D721Med (cell line): ENCODE results near the gene PCIF1.

Experiments used
- DNase-seq: peaks from one replicate; pipeline ENCODE4 v3.0.0; 2011; ENCODE audit warnings: low spot score; ENCODE audit not compliant: insufficient read length
- FAIRE-seq: peaks from 2 replicates; lab custom pipeline; 2011; peaks lifted over from hg19 to GRCh38; lab: Jason Lieb, UNC
- TF ChIP-seq, protein P1 (sequence below): IDR thresholded peaks from 2 replicates; pipeline ENCODE4 v1.5.1; 2012; ENCODE audit warnings: mild to moderate bottlenecking, control low read depth; ENCODE audit not compliant: insufficient read depth; ENCODE audit errors: missing control alignments

The PCIF1 gene

DNA sequence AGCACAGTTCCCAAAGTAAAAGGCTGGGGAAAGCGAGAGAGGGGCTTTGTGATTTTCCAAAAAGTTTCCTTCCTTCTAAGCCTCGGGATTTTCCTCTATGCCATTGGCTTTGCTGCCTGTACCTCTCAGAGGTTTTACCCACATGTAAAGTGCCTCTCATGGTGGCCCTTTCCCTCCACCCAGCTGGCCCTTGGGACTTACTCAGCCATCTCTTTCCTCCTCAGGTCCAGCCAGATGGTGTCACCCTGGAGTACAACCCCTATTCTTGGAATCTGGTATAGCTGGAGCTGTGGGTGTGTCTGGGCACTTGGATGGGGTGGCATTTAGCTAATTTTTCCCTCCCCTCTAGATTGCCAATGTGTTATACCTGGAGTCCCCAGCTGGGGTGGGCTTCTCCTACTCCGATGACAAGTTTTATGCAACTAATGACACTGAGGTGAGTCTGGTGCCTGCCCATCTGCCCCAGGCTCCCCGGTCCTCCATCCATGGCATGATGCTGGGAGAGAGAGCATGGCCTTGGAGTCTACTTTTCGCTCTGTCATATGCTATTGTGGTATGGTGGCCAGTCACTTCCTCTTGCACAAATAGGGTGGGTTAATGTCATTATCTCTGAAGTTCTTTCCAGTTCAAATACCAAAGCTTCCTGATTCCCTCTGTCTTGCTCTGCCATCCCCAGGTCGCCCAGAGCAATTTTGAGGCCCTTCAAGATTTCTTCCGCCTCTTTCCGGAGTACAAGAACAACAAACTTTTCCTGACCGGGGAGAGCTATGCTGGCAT is 42.2 kb upstream of the PCIF1 start:
- no peak for DNase-seq
- TF ChIP-seq, protein P1, sequence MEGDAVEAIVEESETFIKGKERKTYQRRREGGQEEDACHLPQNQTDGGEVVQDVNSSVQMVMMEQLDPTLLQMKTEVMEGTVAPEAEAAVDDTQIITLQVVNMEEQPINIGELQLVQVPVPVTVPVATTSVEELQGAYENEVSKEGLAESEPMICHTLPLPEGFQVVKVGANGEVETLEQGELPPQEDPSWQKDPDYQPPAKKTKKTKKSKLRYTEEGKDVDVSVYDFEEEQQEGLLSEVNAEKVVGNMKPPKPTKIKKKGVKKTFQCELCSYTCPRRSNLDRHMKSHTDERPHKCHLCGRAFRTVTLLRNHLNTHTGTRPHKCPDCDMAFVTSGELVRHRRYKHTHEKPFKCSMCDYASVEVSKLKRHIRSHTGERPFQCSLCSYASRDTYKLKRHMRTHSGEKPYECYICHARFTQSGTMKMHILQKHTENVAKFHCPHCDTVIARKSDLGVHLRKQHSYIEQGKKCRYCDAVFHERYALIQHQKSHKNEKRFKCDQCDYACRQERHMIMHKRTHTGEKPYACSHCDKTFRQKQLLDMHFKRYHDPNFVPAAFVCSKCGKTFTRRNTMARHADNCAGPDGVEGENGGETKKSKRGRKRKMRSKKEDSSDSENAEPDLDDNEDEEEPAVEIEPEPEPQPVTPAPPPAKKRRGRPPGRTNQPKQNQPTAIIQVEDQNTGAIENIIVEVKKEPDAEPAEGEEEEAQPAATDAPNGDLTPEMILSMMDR: no peak
- no peak for FAIRE-seq

DNA sequence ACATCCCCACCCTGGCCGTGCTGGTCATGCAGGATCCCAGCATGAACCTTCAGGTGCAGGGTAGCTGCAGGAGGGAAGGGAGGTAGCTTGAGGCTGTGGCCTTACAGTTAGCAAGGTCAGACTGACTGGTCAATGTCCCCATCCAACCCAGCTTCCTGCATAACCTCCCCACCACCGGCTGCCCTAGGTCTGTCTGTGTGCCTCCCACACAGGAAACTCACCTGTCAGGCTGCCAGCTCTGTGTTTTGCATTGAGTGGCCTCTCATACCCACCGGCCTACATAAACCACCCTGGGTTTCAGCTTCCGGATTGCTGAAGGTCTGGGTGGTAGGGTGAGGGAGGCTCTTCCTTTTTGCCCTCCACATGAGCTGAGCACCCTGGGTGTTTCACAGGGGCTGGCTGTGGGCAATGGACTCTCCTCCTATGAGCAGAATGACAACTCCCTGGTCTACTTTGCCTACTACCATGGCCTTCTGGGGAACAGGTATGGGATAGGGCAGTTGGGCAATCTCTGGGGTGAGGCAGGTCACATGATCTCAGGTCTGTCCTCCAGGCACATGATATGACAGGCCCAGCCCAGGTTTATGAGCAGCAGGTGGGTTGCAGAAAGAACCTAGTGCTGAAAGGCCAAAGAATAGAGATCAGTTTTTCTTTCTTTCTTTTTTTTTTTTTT is 41.5 kb upstream of the PCIF1 start:
- TF ChIP-seq, protein P1: no peak
- no peak for DNase-seq
- no peak for FAIRE-seq

DNA sequence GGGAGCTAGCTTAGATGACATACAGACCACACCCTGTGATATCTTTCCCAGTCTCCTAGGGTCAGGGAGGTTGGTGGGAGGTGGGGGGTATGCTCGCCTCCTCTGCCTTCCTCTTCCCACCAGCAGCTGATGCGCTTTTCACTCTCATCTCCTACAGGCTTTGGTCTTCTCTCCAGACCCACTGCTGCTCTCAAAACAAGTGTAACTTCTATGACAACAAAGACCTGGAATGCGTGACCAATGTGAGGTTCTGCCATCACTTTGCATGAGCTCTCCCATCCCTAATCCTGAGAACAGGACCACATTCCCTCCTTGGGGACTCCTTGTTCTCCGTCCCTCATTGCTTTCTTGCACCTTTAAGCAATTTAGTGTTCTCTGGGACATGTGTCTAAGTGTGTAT is 40.7 kb upstream of the PCIF1 start:
- no peak for FAIRE-seq
- DNase-seq: no peak
- TF ChIP-seq, protein P1: no peak

DNA sequence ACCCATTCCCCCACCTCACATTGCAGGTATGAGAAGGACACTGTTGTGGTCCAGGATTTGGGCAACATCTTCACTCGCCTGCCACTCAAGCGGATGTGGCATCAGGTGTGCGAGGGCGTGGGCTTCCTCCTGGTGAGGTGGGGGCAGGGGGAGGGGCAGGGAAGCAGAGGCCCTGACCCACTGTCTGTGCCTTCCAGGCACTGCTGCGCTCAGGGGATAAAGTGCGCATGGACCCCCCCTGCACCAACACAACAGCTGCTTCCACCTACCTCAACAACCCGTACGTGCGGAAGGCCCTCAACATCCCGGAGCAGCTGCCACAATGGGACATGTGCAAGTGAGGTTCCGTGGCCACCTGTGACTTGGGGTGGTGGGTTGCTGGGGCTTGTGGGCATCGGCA is 39.7 kb upstream of the PCIF1 start:
- TF ChIP-seq, protein P1: no peak

DNA sequence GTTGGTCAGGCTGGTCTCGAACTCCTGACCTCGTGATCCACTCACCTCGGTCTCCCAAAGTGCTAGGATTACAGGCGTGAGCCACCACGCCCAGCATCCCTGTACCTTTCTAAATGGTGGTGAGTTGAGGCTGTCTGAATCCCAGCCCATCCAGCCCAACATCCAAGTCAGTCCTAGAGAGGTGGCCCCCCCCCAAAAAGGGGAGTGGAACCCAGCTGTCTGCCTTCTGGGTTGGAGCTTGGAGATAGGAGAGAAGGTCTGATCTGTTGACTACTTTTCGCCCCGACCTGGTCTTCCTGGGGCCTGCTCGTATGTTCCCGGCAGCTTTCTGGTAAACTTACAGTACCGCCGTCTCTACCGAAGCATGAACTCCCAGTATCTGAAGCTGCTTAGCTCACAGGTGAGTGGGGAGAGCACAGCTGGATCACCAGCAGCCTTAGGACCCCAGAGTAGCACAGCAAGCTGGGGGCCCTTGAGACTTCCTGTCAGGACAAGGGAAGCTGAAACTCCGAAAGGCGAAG is 37.8 kb upstream of the PCIF1 start:
- TF ChIP-seq, protein P1: no peak
- DNase-seq: no peak
- FAIRE-seq: no peak

More for the DNA sequence above, 39.7 kb upstream of the PCIF1 start:
- FAIRE-seq (no peak), DNase-seq (no peak)

DNA sequence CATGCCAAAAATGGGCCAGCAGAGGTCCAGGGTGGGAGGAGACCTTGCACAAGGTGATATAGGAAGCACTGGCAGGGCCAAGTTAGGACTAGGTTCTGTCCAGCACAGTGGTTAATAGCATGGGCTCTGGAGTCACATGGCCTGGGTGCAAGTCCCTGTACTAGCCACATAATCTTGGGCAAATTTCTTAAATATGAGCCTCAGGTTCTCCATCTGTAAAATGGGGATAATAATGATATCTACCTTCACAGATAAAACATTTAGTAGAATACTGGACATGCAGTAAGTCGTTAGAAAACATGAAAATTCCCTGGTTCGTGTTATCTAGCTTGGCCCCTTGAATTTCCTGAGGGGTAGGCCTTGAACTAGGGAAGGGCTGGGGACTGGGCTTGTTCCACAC is 37.2 kb upstream of the PCIF1 start:
- DNase-seq (no peak), FAIRE-seq (no peak)
- TF ChIP-seq, protein P1: no peak
